ENCODE measurements around the gene HCN3. TPM values are rescaled to one million over a fixed set of nuclear protein-coding genes. Genes with fewer than 3 reads are reported as not detected.
"Not testable (repeated sequence)": the region's sequence is repeated elsewhere in the genome, so short reads cannot be mapped to it uniquely, and the experiment has no call there.

The HCN3 gene
- polyA plus RNA-seq, 2 donors, result 2.4 to 6.6 TPM

DNA sequence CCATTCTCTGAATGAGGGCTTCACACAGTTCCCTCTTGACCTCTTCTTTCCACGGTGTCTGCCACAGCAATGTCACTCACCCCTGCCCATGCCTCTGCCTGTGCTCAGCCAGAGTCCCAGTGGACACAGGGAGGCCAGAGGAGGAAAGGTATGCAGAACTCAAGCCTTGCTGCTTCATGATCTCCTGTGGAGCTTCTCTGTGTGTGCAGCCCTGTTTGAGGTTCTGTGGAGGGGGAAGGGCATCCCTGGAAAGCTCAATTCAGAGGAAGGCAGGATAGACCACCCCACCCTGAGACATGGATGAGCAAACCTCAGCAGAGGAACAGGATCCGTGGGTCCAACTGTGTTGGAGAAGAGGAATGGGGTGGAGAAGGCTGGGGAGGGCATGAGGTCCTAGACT lies 2.0 kb downstream of the HCN3 start:
- whole genome bisulfite sequencing, 2 donors, result 75 to 85% methylated on average over 2 of the region's 2 CpGs
- Histone ChIP-seq H3K36me3 (ENCODE audit: control insufficient read depth in 2 of 2, insufficient read depth in 2 of 2, low read length in 1 of 2) (peaks cover 0 to 6% of the 10 kb centered on the region in 2 donors), H3K27me3 (ENCODE audit: control insufficient read depth in 1 of 2, insufficient read depth in 2 of 2, low read length in 2 of 2) (no peaks in the 10 kb centered on the region), H3K9me3 (ENCODE audit: control insufficient read depth in 2 of 2, insufficient read depth in 1 of 2, low read depth in 1 of 2, low read length in 1 of 2) (no peaks in the 10 kb centered on the region), H3K4me3 (ENCODE audit: low read depth in 1 of 2, low read length in 2 of 2) (no peak overlapping the region), H3K4me1 (ENCODE audit: control insufficient read depth in 2 of 2, insufficient read depth in 2 of 2, low read length in 1 of 2) (no peaks in the 10 kb centered on the region), H3K27ac (ENCODE audit: low read depth in 2 of 2, low read length in 1 of 2) (no peak overlapping the region)

DNA sequence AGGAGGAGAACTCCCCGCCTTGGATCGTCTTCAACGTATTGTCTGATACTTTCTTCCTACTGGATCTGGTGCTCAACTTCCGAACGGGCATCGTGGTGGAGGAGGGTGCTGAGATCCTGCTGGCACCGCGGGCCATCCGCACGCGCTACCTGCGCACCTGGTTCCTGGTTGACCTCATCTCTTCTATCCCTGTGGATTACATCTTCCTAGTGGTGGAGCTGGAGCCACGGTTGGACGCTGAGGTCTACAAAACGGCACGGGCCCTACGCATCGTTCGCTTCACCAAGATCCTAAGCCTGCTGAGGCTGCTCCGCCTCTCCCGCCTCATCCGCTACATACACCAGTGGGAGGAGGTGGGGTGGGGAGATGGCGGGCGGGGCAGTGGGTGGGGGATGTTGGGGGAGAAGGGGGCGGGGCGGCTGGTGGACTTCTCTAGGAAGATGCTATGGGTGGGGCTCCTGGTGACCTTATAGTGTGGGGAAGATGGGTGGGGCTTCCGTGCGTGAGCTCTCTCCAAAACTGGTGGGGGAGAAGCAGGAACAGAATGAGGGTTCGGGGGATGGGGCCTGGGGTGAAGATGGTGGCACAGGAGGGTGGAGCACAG lies 5.3 kb downstream of the HCN3 start:
- Histone ChIP-seq H3K9me3 (ENCODE audit: control insufficient read depth in 2 of 2, insufficient read depth in 1 of 2, low read depth in 1 of 2, low read length in 1 of 2) (no peaks in the 10 kb centered on the region), H3K27ac (ENCODE audit: low read depth in 2 of 2, low read length in 1 of 2) (no peak overlapping the region), H3K4me1 (ENCODE audit: control insufficient read depth in 2 of 2, insufficient read depth in 2 of 2, low read length in 1 of 2) (no peaks in the 10 kb centered on the region), H3K4me3 (ENCODE audit: low read depth in 1 of 2, low read length in 2 of 2) (no peak overlapping the region), H3K36me3 (ENCODE audit: control insufficient read depth in 2 of 2, insufficient read depth in 2 of 2, low read length in 1 of 2) (peaks cover 2 to 12% of the 10 kb centered on the region in 2 donors), H3K27me3 (ENCODE audit: control insufficient read depth in 1 of 2, insufficient read depth in 2 of 2, low read length in 2 of 2) (no peaks in the 10 kb centered on the region)
- 95 to 96% methylated on average over 29 of the region's 29 CpGs for WGBS, 2 donors

DNA sequence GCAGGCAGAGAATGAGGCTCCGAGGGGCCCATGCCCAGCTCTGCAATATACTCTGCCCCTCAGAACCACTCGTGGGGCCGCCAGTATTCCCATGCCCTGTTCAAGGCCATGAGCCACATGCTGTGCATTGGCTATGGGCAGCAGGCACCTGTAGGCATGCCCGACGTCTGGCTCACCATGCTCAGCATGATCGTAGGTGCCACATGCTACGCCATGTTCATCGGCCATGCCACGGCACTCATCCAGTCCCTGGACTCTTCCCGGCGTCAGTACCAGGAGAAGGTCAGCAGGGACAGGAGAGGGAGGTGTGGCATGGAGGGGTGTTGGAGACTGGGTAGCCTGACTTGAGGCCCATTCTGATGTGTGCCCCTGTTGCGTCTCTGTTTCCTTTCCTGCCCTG lies 7.2 kb downstream of the HCN3 start:
- Histone ChIP-seq H3K27ac (ENCODE audit: low read depth in 2 of 2, low read length in 1 of 2) (no peak overlapping the region), H3K36me3 (ENCODE audit: control insufficient read depth in 2 of 2, insufficient read depth in 2 of 2, low read length in 1 of 2) (peaks cover 2 to 15% of the 10 kb centered on the region in 2 donors), H3K27me3 (ENCODE audit: control insufficient read depth in 1 of 2, insufficient read depth in 2 of 2, low read length in 2 of 2) (no peaks in the 10 kb centered on the region), H3K4me3 (ENCODE audit: low read depth in 1 of 2, low read length in 2 of 2) (no peak overlapping the region), H3K4me1 (ENCODE audit: control insufficient read depth in 2 of 2, insufficient read depth in 2 of 2, low read length in 1 of 2) (no peaks in the 10 kb centered on the region), H3K9me3 (ENCODE audit: control insufficient read depth in 2 of 2, insufficient read depth in 1 of 2, low read depth in 1 of 2, low read length in 1 of 2) (no peaks in the 10 kb centered on the region)
- WGBS, 2 donors, result 94% methylated on average over 12 of the region's 12 CpGs

DNA sequence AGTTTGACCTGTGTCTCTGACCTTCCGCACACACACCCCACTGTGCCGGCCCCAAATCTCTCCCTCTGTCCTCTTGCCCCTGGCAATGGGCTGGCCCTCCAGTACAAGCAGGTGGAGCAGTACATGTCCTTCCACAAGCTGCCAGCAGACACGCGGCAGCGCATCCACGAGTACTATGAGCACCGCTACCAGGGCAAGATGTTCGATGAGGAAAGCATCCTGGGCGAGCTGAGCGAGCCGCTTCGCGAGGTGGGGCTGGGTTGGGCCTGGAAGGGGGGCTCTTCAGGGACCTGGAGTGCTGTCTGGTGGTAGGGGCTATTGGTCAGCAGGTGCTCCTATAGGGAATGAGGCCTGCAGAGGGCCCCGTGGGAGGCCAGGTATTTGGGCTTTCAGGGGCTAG lies 7.8 kb downstream of the HCN3 start:
- H3K27me3 ChIP-seq (ENCODE audit: control insufficient read depth in 1 of 2, insufficient read depth in 2 of 2, low read length in 2 of 2), result no peaks in the 10 kb centered on the region
- 89 to 94% methylated on average over 14 of the region's 14 CpGs for WGBS, 2 donors

DNA sequence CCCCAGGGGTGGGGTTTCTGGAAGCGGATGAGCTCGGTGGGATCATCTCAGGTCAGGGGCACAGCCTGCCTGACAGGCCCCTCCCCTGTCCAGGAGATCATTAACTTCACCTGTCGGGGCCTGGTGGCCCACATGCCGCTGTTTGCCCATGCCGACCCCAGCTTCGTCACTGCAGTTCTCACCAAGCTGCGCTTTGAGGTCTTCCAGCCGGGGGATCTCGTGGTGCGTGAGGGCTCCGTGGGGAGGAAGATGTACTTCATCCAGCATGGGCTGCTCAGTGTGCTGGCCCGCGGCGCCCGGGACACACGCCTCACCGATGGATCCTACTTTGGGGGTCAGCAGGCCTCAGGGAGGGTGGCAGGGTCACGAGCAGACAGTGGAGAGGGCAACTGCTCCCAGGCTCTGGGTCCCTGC lies 8.4 kb downstream of the HCN3 start:
- Histone ChIP-seq H3K27me3 (ENCODE audit: control insufficient read depth in 1 of 2, insufficient read depth in 2 of 2, low read length in 2 of 2) (no peaks in the 10 kb centered on the region), H3K36me3 (ENCODE audit: control insufficient read depth in 2 of 2, insufficient read depth in 2 of 2, low read length in 1 of 2) (peaks cover 2 to 15% of the 10 kb centered on the region in 2 donors), H3K4me1 (ENCODE audit: control insufficient read depth in 2 of 2, insufficient read depth in 2 of 2, low read length in 1 of 2) (no peaks in the 10 kb centered on the region), H3K4me3 (ENCODE audit: low read depth in 1 of 2, low read length in 2 of 2) (no peak overlapping the region), H3K9me3 (ENCODE audit: control insufficient read depth in 2 of 2, insufficient read depth in 1 of 2, low read depth in 1 of 2, low read length in 1 of 2) (no peaks in the 10 kb centered on the region), H3K27ac (ENCODE audit: low read depth in 2 of 2, low read length in 1 of 2) (no peak overlapping the region)
- 89 to 94% methylated on average over 18 of the region's 18 CpGs for WGBS, 2 donors

More for the DNA sequence above, 7.8 kb downstream of the HCN3 start:
- Histone ChIP-seq H3K36me3 (ENCODE audit: control insufficient read depth in 2 of 2, insufficient read depth in 2 of 2, low read length in 1 of 2) (peaks cover 2 to 15% of the 10 kb centered on the region in 2 donors), H3K4me3 (ENCODE audit: low read depth in 1 of 2, low read length in 2 of 2) (no peak overlapping the region), H3K4me1 (ENCODE audit: control insufficient read depth in 2 of 2, insufficient read depth in 2 of 2, low read length in 1 of 2) (no peaks in the 10 kb centered on the region), H3K9me3 (ENCODE audit: control insufficient read depth in 2 of 2, insufficient read depth in 1 of 2, low read depth in 1 of 2, low read length in 1 of 2) (no peaks in the 10 kb centered on the region), H3K27ac (ENCODE audit: low read depth in 2 of 2, low read length in 1 of 2) (no peak overlapping the region)

DNA sequence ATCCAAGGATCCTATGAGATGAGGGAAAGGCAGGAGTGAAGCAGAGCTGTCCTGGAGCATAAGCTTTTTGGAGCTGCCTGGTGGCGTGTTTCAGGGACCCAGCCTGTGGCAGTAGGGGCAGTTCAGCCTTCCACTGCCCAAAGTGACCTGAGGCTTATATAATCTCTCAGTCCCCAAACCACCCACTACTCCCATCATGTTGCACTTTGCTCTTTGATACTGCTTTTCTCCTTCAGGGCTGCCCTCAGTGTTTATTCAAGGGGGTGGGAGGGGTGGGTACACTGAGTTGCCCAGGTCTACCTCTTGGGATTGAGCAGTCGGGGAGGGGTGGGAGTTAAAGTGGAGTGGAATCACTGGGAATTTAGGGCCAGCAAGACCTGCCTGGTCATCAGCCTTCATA lies 9.3 kb downstream of the HCN3 start:
- Histone ChIP-seq H3K9me3 (ENCODE audit: control insufficient read depth in 2 of 2, insufficient read depth in 1 of 2, low read depth in 1 of 2, low read length in 1 of 2) (no peaks in the 10 kb centered on the region), H3K4me1 (ENCODE audit: control insufficient read depth in 2 of 2, insufficient read depth in 2 of 2, low read length in 1 of 2) (no peaks in the 10 kb centered on the region), H3K27ac (ENCODE audit: low read depth in 2 of 2, low read length in 1 of 2) (no peak overlapping the region), H3K36me3 (ENCODE audit: control insufficient read depth in 2 of 2, insufficient read depth in 2 of 2, low read length in 1 of 2) (peaks cover 2 to 15% of the 10 kb centered on the region in 2 donors), H3K4me3 (ENCODE audit: low read depth in 1 of 2, low read length in 2 of 2) (no peak overlapping the region), H3K27me3 (ENCODE audit: control insufficient read depth in 1 of 2, insufficient read depth in 2 of 2, low read length in 2 of 2) (no peaks in the 10 kb centered on the region)
- WGBS, 2 donors, result 95 to 96% methylated on average over 2 of the region's 2 CpGs

DNA sequence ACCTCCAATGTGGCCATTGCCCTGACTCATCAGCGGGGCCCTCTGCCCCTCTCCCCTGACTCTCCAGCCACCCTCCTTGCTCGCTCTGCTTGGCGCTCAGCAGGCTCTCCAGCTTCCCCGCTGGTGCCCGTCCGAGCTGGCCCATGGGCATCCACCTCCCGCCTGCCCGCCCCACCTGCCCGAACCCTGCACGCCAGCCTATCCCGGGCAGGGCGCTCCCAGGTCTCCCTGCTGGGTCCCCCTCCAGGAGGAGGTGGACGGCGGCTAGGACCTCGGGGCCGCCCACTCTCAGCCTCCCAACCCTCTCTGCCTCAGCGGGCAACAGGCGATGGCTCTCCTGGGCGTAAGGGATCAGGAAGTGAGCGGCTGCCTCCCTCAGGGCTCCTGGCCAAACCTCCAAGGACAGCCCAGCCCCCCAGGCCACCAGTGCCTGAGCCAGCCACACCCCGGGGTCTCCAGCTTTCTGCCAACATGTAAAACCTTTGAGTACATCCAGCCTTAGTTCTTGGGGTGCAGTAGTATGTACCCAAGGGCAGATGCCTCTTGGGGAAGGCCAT lies 10.8 kb downstream of the HCN3 start:
- H3K9me3 ChIP-seq (ENCODE audit: control insufficient read depth in 2 of 2, insufficient read depth in 1 of 2, low read depth in 1 of 2, low read length in 1 of 2), result no peaks in the 10 kb centered on the region
- no peak overlapping the region for H3K27ac ChIP-seq (ENCODE audit: low read depth in 2 of 2, low read length in 1 of 2)
- H3K27me3 ChIP-seq (ENCODE audit: control insufficient read depth in 1 of 2, insufficient read depth in 2 of 2, low read length in 2 of 2), result no peaks in the 10 kb centered on the region
- H3K36me3 ChIP-seq (ENCODE audit: control insufficient read depth in 2 of 2, insufficient read depth in 2 of 2, low read length in 1 of 2), result peaks cover 2 to 15% of the 10 kb centered on the region in 2 donors
- 94 to 95% methylated on average over 21 of the region's 21 CpGs for WGBS, 2 donors
- H3K4me3 ChIP-seq (ENCODE audit: low read depth in 1 of 2, low read length in 2 of 2), result no peak overlapping the region
- H3K4me1 ChIP-seq (ENCODE audit: control insufficient read depth in 2 of 2, insufficient read depth in 2 of 2, low read length in 1 of 2), result no peaks in the 10 kb centered on the region

DNA sequence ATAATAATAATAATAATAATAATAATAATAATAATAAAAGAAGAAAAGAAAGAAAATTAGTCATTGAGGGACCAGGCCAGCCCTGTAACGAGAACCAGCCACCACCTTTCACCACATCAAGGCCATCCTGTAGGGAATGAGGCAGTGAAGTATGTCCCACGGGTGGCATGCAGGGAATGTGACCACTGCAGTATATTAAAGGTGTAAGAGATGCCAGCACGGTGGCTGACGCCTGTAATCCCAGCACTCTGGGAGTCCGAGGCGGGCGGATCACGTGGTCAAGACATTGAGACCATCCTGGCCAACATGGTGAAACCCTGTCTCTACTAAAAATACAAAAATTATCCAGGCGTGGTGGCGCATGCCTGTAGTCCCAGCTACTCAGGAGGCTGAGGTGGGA lies 13.7 kb downstream of the HCN3 start:
- 85 to 88% methylated on average over 10 of the region's 10 CpGs for WGBS, 2 donors

DNA sequence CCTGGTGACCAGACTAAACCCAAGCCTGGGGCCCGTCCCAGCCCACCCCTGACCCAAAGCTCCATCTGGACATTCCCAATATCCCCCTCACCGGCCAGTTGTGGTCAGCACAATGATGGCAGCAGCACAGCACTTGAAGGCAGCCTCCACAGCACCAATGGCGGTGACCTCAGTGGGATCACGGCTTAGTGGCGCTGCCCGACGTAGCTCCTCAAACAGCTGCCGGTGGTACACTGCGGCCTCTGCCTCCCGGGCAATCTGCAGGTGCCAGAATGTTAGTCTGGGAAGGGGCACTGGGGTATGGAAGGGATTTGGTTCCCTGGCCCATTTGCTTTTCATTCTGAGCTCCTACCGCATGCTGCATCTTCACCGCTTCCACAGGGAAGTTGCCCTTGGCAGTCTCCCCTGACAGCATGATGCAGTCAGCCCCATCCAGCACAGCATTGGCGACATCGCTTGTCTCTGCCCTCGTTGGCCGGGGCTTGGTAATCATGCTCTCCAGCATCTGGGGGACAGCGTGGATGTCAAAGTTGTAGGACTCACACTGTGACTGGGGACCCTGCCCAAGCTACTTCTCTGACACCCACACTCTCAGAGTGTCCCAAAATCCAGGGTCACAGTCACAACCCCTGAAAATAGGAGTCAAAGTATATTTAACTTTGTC lies 16.0 kb downstream of the HCN3 start:
- peaks cover 0 to 2% of the 10 kb centered on the region in 2 donors for H3K36me3 ChIP-seq (ENCODE audit: control insufficient read depth in 2 of 2, insufficient read depth in 2 of 2, low read length in 1 of 2)
- WGBS, 2 donors, result 87 to 88% methylated on average over 17 of the region's 17 CpGs
- H3K9me3 ChIP-seq (ENCODE audit: control insufficient read depth in 2 of 2, insufficient read depth in 1 of 2, low read depth in 1 of 2, low read length in 1 of 2), result no peaks in the 10 kb centered on the region

More for the DNA sequence above, 13.7 kb downstream of the HCN3 start:
- not testable (repeated sequence) for H3K4me3 ChIP-seq (ENCODE audit: low read depth in 1 of 2, low read length in 2 of 2); H3K4me1 ChIP-seq (ENCODE audit: control insufficient read depth in 2 of 2, insufficient read depth in 2 of 2, low read length in 1 of 2); H3K27me3 ChIP-seq (ENCODE audit: control insufficient read depth in 1 of 2, insufficient read depth in 2 of 2, low read length in 2 of 2); H3K36me3 ChIP-seq (ENCODE audit: control insufficient read depth in 2 of 2, insufficient read depth in 2 of 2, low read length in 1 of 2); H3K27ac ChIP-seq (ENCODE audit: low read depth in 2 of 2, low read length in 1 of 2); H3K9me3 ChIP-seq (ENCODE audit: control insufficient read depth in 2 of 2, insufficient read depth in 1 of 2, low read depth in 1 of 2, low read length in 1 of 2)

More for the DNA sequence above, 16.0 kb downstream of the HCN3 start:
- no peaks in the 10 kb centered on the region for H3K27me3 ChIP-seq (ENCODE audit: control insufficient read depth in 1 of 2, insufficient read depth in 2 of 2, low read length in 2 of 2)
- H3K4me1 ChIP-seq (ENCODE audit: control insufficient read depth in 2 of 2, insufficient read depth in 2 of 2, low read length in 1 of 2), result peaks cover 2 to 8% of the 10 kb centered on the region in 2 donors
- no peak overlapping the region for H3K27ac ChIP-seq (ENCODE audit: low read depth in 2 of 2, low read length in 1 of 2)
- no peak overlapping the region for H3K4me3 ChIP-seq (ENCODE audit: low read depth in 1 of 2, low read length in 2 of 2)

Measured in esophagus (tissue), 2 donors.